ENCODE results near the gene C2orf15.

- TF ChIP-seq CTCF (conservative IDR thresholded peaks at IDR 0.05) (no peak), ZFX (IDR thresholded peaks at IDR 0.05) (no peak)
Observed at GRCh38 chr2:99181624-99182000, 40.1 kb downstream of the C2orf15 start.

Measured in C4-2B (cell line).